HG02623 (cell line): ENCODE results near the gene INPP5A.
"Not testable (repeated sequence)": the region's sequence is repeated elsewhere in the genome, so short reads cannot be mapped to it uniquely, and the experiment has no call there.

Experiments used
- ATAC-seq: cut with Tn5 transposase; IDR thresholded peaks from one replicate; pipeline ENCODE4 v1.9.1; 2021; ENCODE audit warnings: moderate library complexity; ENCODE audit not compliant: unreplicated experiment

INPP5A gene

GRCh38 chr10:132788180-132788830 is 250.7 kb downstream of the INPP5A start:
- ATAC-seq = no peak

- ATAC-seq = no peak
Observed at GRCh38 chr10:132788831-132789219, 251.2 kb downstream of the INPP5A start.

DNA sequence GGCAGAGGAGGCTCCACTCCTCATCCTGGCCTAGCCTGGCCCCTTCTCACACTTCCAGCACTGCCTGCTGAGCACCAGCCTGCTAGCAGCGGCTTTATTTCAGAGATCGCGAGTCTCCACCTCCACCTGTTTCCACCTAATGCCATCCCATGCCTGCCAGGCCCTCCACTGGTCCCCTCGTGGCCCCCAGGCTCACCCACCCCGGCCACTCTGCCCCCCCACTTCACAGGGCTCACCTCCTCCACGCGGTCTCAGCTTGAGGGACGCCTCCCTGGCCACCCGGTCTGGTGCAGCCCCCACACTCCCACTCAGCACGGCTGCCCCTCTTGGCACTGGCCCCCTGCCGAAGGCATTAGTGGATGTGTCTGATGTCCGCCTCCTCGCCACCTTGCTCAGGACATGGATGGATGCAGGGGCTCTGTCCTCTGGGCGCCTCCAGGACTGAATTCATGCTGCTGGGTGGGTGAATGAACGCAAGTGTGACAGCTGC is 252.1 kb downstream of the INPP5A start:
- ATAC-seq = no peak

DNA sequence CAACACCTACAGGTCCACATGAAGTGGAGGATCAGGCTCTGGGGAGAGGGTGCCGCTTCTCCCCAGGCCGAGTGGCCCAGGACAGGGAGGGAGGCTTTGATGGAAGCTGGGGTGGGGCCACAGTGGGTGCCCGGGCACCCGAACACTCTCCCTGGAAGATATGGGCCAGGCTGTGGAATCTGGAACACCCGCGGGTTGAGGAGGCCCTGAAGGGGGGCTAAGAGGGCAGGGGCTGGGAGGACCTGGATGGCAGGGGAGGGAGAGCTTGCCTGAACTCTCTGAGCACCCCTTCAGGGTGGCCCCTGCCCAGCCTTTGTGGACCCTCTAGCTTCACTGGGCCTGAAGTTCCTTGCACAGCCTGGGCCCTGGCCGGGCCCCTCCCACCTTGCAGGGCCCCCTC is 252.9 kb downstream of the INPP5A start:
- ATAC-seq = no peak

GRCh38 chr10:132790934-132791829 is 253.6 kb downstream of the INPP5A start:
- ATAC-seq = no peak

- ATAC-seq = not testable (repeated sequence)
Observed at GRCh38 chr10:132792099-132792498, 254.5 kb downstream of the INPP5A start.

DNA sequence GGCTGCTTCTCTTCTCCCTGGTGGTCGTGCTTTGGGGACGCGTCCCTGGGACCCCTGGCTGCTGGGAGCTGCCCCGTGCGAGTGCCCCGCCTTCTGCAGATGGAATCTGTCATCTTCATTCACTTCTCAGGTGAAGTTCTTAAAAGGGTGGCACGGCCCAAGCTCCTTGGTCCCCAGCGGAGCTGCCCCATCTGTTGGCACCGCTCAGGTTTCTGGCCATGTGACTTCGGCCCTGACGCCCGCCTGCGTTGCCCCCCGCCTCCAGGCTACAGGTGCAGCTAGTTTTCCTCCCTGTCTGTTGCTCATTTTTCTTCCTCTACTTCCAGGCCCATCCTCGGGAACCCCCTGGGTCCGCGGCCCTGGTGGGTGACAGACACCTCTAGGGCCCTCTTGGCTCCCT is 255.2 kb downstream of the INPP5A start:
- no peak for ATAC-seq

GRCh38 chr10:132793213-132793612 is 255.6 kb downstream of the INPP5A start:
- ATAC-seq = no peak

- no peak for ATAC-seq
Observed at GRCh38 chr10:132793871-132794849, 256.6 kb downstream of the INPP5A start.

- no peak for ATAC-seq
Observed at GRCh38 chr10:132796846-132797245, 259.3 kb downstream of the INPP5A start.

- not testable (repeated sequence) for ATAC-seq
Observed at GRCh38 chr10:132797986-132798385, 260.4 kb downstream of the INPP5A start.

DNA sequence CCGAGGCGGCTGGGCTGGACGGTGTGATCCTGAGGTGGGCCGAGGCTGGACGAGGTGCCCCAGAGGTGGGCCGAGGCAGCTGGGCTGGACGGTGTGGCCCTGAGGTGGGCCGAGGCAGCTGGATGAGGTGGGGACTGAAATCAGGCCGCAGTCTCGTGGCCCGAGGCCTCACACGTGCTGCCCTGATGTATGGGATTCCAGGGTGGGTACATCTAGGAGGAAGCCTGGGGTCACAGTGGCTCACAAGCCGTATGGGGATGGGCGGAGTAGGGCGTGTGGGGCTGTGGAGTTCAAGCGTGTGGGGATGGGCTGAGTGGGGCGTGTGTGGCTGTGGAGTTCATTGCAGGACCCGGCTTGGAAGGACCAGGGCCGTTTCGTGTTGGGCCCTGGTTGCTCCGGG is 260.8 kb downstream of the INPP5A start:
- ATAC-seq = no peak

- no peak for ATAC-seq
Observed at GRCh38 chr10:132798876-132799275, 261.3 kb downstream of the INPP5A start.

GRCh38 chr10:132799865-132800264 is 262.3 kb downstream of the INPP5A start:
- ATAC-seq = no peak

DNA sequence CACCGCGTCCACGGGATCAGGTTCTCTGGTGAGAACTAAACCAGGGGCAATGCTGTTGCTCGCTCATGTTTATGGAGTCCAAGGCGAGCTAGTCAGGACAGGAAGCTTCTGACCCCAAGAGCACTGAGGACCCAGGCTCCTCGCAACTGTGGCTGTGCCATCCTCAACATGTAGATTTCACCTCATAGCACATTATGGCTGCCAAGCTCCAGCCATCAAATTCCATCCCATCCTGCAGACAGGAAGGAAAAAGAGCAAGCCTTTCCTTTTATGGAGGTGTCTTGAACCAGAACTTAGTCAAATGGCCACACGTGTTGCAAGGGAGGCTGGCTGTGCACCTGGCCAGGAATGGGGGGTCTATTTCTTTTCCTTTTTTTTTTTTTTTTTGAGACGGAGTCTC is 264.5 kb downstream of the INPP5A start:
- ATAC-seq = no peak

DNA sequence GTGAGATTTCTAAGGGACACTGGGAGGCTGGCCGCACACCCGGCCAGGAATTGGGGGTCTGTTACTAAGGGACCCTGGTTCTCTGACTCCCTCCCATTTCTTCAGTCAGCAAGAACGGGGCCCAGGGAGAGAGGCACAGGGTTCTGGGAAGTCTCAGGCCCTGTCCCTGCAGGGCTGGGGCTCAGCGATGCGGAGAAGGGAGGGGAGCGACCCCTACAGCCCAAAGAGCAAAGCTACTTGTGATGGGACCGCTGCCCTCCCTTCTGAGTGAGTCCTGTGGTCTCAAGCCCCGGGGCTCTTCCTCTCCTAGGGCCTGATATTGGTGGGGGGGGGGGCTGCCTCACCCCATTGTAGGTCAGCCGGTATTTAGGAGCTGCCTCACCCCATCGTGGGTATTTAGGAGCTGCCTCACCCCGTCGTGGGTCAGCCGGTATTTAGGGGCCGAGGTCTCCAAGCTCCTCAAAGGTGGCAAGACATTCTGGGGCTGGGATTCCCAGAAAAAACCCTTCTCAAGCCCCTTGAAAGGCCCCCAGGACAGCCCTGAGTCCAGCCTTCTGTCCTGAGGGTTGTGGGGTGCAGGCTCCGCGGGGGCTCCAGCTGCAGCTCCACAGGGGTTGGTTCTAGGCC is 265.2 kb downstream of the INPP5A start:
- no peak for ATAC-seq

GRCh38 chr10:132803416-132804210 is 266.0 kb downstream of the INPP5A start:
- no peak for ATAC-seq

DNA sequence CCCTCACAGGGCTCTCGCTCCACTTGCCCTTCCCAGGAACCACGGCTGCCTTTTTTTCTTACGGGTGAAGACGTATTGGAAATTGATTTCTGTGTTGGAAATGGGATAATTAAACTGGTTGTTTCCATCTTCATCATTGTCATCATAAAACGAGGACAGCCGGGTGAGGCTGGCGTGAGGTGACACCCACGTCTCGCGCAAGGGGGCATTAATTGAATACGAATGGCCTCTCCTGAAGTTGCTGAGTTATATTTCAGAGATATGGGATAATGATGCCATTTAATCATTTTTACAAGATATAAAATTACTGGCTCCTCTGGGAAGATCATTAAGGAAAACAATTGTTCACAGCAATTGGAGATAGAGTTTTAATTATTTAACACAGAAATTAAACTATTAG is 266.7 kb downstream of the INPP5A start:
- ATAC-seq = no peak

DNA sequence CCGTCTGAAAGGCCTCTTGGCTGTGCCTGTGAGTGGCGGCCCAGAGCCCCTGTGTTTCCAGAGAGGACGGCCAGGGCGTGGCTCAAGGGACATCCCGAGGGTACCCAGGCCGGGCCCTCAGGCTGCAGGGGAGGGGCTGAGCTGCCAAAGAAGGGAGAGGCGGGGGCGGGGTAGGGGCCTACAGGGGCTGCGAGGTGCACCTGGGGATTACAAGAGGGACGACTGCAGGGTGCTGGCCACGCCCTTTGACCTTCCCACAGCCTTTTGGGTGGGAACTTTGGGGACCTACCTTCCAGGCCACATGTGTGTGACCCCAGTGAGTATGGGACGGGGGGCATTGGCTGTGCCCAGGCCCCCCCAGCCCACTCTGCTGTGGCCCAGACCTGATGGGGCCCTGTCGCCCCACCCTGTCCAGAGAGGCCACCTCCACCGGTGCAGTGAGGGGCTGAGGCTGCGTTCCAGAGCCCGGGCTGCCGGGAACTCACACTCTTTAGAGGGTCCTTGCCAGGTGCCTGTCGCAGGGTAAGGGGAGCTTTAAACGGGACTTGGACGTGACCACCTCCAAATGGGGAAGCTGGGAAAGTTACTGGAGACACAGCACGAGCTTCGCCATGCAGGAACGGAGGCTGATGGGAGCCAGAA is 267.3 kb downstream of the INPP5A start:
- ATAC-seq = no peak
